ENCODE measurements around the gene KLHL26.

Gene KLHL26

GRCh38 chr19:18608805-18609716, 27.8 kb upstream of the KLHL26 start:
- Histone ChIP-seq H3K4me3 (replicated peaks; ENCODE audit: low read depth, low read length) (no peak overlapping the region), H3K36me3 (ENCODE audit: control insufficient read depth, insufficient read depth, low read length) (no peaks in the 10 kb centered on the region), H3K27me3 (replicated peaks; ENCODE audit: control insufficient read depth, insufficient read depth, low read length) (peaks cover 13% of the 10 kb centered on the region)
- DNase-seq (ENCODE audit: extremely low read depth, insufficient read length) = no peak
- TF ChIP-seq CTCF (IDR thresholded peaks at IDR 0.05; ENCODE audit: insufficient read depth, low read length, poor library complexity, severe bottlenecking) = no peak

GRCh38 chr19:18609717-18610051, 27.1 kb upstream of the KLHL26 start:
- H3K27me3 ChIP-seq (replicated peaks; ENCODE audit: control insufficient read depth, insufficient read depth, low read length) = peaks cover 15% of the 10 kb centered on the region
- no peak for DNase-seq (ENCODE audit: extremely low read depth, insufficient read length)
- no peak for TF ChIP-seq CTCF (IDR thresholded peaks at IDR 0.05; ENCODE audit: insufficient read depth, low read length, poor library complexity, severe bottlenecking)
- no peaks in the 10 kb centered on the region for H3K36me3 ChIP-seq (ENCODE audit: control insufficient read depth, insufficient read depth, low read length)
- H3K4me3 ChIP-seq (replicated peaks; ENCODE audit: low read depth, low read length) = no peak overlapping the region

- peaks cover 14% of the 10 kb centered on the region for H3K27me3 ChIP-seq (replicated peaks; ENCODE audit: control insufficient read depth, insufficient read depth, low read length)
- no peaks in the 10 kb centered on the region for H3K36me3 ChIP-seq (ENCODE audit: control insufficient read depth, insufficient read depth, low read length)
- TF ChIP-seq CTCF (IDR thresholded peaks at IDR 0.05; ENCODE audit: insufficient read depth, low read length, poor library complexity, severe bottlenecking) = no peak
- no peak for DNase-seq (ENCODE audit: extremely low read depth, insufficient read length)
- H3K4me3 ChIP-seq (replicated peaks; ENCODE audit: low read depth, low read length) = no peak overlapping the region
Observed at GRCh38 chr19:18610245-18610555, 26.6 kb upstream of the KLHL26 start.

- H3K27me3 ChIP-seq (replicated peaks; ENCODE audit: control insufficient read depth, insufficient read depth, low read length) = peaks cover 12% of the 10 kb centered on the region
- no peak for TF ChIP-seq CTCF (IDR thresholded peaks at IDR 0.05; ENCODE audit: insufficient read depth, low read length, poor library complexity, severe bottlenecking)
- no peak overlapping the region for H3K4me3 ChIP-seq (replicated peaks; ENCODE audit: low read depth, low read length)
- H3K36me3 ChIP-seq (ENCODE audit: control insufficient read depth, insufficient read depth, low read length) = no peaks in the 10 kb centered on the region
- no peak for DNase-seq (ENCODE audit: extremely low read depth, insufficient read length)
Observed at GRCh38 chr19:18610556-18611326, 26.1 kb upstream of the KLHL26 start.

- no peak for TF ChIP-seq CTCF (IDR thresholded peaks at IDR 0.05; ENCODE audit: insufficient read depth, low read length, poor library complexity, severe bottlenecking)
- H3K36me3 ChIP-seq (ENCODE audit: control insufficient read depth, insufficient read depth, low read length) = no peaks in the 10 kb centered on the region
- DNase-seq (ENCODE audit: extremely low read depth, insufficient read length) = no peak
- H3K27me3 ChIP-seq (replicated peaks; ENCODE audit: control insufficient read depth, insufficient read depth, low read length) = peaks cover 12% of the 10 kb centered on the region
- H3K4me3 ChIP-seq (replicated peaks; ENCODE audit: low read depth, low read length) = no peak overlapping the region
Observed at GRCh38 chr19:18611327-18612050, 25.3 kb upstream of the KLHL26 start.
